IPS-15b (cell line): ENCODE measurements around the gene UBR1.
"Not testable (repeated sequence)": the region's sequence is repeated elsewhere in the genome, so short reads cannot be mapped to it uniquely, and the experiment has no call there.

Experiments used
- H3K27me3 ChIP-seq: one replicate; pipeline ENCODE4 v1.6.1; 2013; ENCODE audit warnings: low read length; ENCODE audit not compliant: control insufficient read depth, insufficient read depth
- H3K36me3 ChIP-seq: one replicate; pipeline ENCODE4 v1.6.1; 2013; ENCODE audit warnings: low read length; ENCODE audit not compliant: control insufficient read depth, insufficient read depth
- H3K4me1 ChIP-seq: one replicate; pipeline ENCODE4 v1.6.1; 2013; ENCODE audit warnings: mild to moderate bottlenecking, low read length; ENCODE audit not compliant: control insufficient read depth, insufficient read depth
- H3K4me3 ChIP-seq: one replicate; pipeline ENCODE4 v1.5.1; 2013; ENCODE audit warnings: low read depth, low read length
- H3K9ac ChIP-seq: one replicate; pipeline ENCODE4 v1.6.1; 2013; ENCODE audit warnings: low read depth, mild to moderate bottlenecking, low read length
- H3K9me3 ChIP-seq: one replicate; pipeline ENCODE4 v1.6.1; 2013; ENCODE audit warnings: mild to moderate bottlenecking, low read length; ENCODE audit not compliant: control insufficient read depth, insufficient read depth

The UBR1 gene

GRCh38 chr15:43041085-43041484, 64.8 kb downstream of the UBR1 start:
- H3K36me3 ChIP-seq, H3K4me3 ChIP-seq, H3K27me3 ChIP-seq, H3K4me1 ChIP-seq, H3K9me3 ChIP-seq, H3K9ac ChIP-seq: not testable (repeated sequence)

GRCh38 chr15:43035240-43035639, 70.6 kb downstream of the UBR1 start:
- H3K9me3 ChIP-seq, H3K36me3 ChIP-seq, H3K4me3 ChIP-seq, H3K4me1 ChIP-seq, H3K9ac ChIP-seq, H3K27me3 ChIP-seq: not testable (repeated sequence)

GRCh38 chr15:43029476-43029875, 76.4 kb downstream of the UBR1 start:
- no peaks in the 10 kb centered on the region for H3K27me3 ChIP-seq
- no peak overlapping the region for H3K4me3 ChIP-seq
- no peaks in the 10 kb centered on the region for H3K4me1 ChIP-seq
- no peak overlapping the region for H3K9ac ChIP-seq
- H3K9me3 ChIP-seq, result no peaks in the 10 kb centered on the region
- H3K36me3 ChIP-seq, result no peaks in the 10 kb centered on the region

GRCh38 chr15:43025150-43025549, 80.7 kb downstream of the UBR1 start:
- H3K9ac ChIP-seq, result no peak overlapping the region
- H3K36me3 ChIP-seq, result no peaks in the 10 kb centered on the region
- H3K27me3 ChIP-seq, result no peaks in the 10 kb centered on the region
- no peaks in the 10 kb centered on the region for H3K4me1 ChIP-seq
- H3K4me3 ChIP-seq, result no peak overlapping the region
- no peaks in the 10 kb centered on the region for H3K9me3 ChIP-seq

GRCh38 chr15:43014671-43015070, 91.2 kb downstream of the UBR1 start:
- not testable (repeated sequence) for H3K36me3 ChIP-seq, H3K27me3 ChIP-seq, H3K4me1 ChIP-seq, H3K4me3 ChIP-seq, H3K9me3 ChIP-seq, H3K9ac ChIP-seq

- Histone ChIP-seq H3K36me3 (peaks cover 9% of the 10 kb centered on the region), H3K27me3 (no peaks in the 10 kb centered on the region), H3K4me1 (no peaks in the 10 kb centered on the region), H3K9me3 (no peaks in the 10 kb centered on the region), H3K4me3 (no peak overlapping the region), H3K9ac (no peak overlapping the region)
Measured at GRCh38 chr15:43009206-43009605, 96.6 kb downstream of the UBR1 start.

- Histone ChIP-seq H3K9me3 (no peaks in the 10 kb centered on the region), H3K4me1 (no peaks in the 10 kb centered on the region), H3K36me3 (peaks cover 7% of the 10 kb centered on the region), H3K4me3 (no peak overlapping the region), H3K9ac (no peak overlapping the region), H3K27me3 (no peaks in the 10 kb centered on the region)
Measured at GRCh38 chr15:43008150-43008549, 97.7 kb downstream of the UBR1 start.

GRCh38 chr15:43007551-43007950, 98.3 kb downstream of the UBR1 start:
- H3K4me3 ChIP-seq, result no peak overlapping the region
- H3K9ac ChIP-seq, result no peak overlapping the region
- H3K4me1 ChIP-seq, result no peaks in the 10 kb centered on the region
- peaks cover 7% of the 10 kb centered on the region for H3K36me3 ChIP-seq
- H3K27me3 ChIP-seq, result no peaks in the 10 kb centered on the region
- H3K9me3 ChIP-seq, result no peaks in the 10 kb centered on the region

GRCh38 chr15:43006991-43007390, 98.8 kb downstream of the UBR1 start:
- H3K9ac ChIP-seq, result no peak overlapping the region
- no peak overlapping the region for H3K4me3 ChIP-seq
- H3K36me3 ChIP-seq, result peaks cover 7% of the 10 kb centered on the region
- H3K27me3 ChIP-seq, result no peaks in the 10 kb centered on the region
- no peaks in the 10 kb centered on the region for H3K9me3 ChIP-seq
- no peaks in the 10 kb centered on the region for H3K4me1 ChIP-seq

- H3K4me3 ChIP-seq, H3K36me3 ChIP-seq, H3K27me3 ChIP-seq, H3K9ac ChIP-seq, H3K9me3 ChIP-seq, H3K4me1 ChIP-seq: not testable (repeated sequence)
Measured at GRCh38 chr15:43004886-43005595, 100.8 kb downstream of the UBR1 start.

- no peak overlapping the region for H3K9ac ChIP-seq
- peaks cover 2% of the 10 kb centered on the region for H3K36me3 ChIP-seq
- H3K27me3 ChIP-seq, result no peaks in the 10 kb centered on the region
- H3K4me1 ChIP-seq, result no peaks in the 10 kb centered on the region
- H3K4me3 ChIP-seq, result no peak overlapping the region
- no peaks in the 10 kb centered on the region for H3K9me3 ChIP-seq
Measured at GRCh38 chr15:42999201-42999779, 106.5 kb downstream of the UBR1 start.

GRCh38 chr15:42996871-42997270, 109.0 kb downstream of the UBR1 start:
- Histone ChIP-seq H3K9ac (no peak overlapping the region), H3K36me3 (peaks cover 2% of the 10 kb centered on the region), H3K27me3 (no peaks in the 10 kb centered on the region), H3K4me1 (no peaks in the 10 kb centered on the region), H3K9me3 (no peaks in the 10 kb centered on the region), H3K4me3 (no peak overlapping the region)
